ENCODE results near the gene CDCA7.

- no peak for TF ChIP-seq NFIC (IDR thresholded peaks at IDR 0.05; ENCODE audit: borderline replicate concordance)
- no peak for TF ChIP-seq TAF1 (IDR thresholded peaks at IDR 0.05; ENCODE audit: borderline replicate concordance, low read depth, low read length)
Measured at GRCh38 chr2:173404841-173405750, 50.4 kb downstream of the CDCA7 start.
